ENCODE data around the gene CADM4.
"Not testable (repeated sequence)": the region's sequence is repeated elsewhere in the genome, so short reads cannot be mapped to it uniquely, and the experiment has no call there.

Gene CADM4

DNA sequence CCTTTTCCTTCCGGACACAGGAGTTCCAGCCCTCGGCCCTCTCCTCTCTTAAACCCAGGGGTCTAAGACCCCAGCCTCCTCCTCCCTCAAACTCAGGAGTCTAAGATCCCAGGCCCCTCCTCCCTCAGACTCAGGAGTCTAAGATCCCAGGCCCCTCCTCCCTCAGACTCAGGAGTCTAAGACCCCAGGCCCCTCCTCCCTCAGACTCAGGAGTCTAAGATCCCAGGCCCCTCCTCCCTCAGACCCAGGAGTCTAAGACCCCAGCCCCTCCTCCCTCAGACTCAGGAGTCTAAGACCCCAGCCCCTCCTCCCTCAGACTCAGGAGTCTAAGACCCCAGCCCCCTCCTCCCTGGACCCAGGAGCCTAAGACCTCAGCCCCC is 4.1 kb downstream of the CADM4 start:
- in situ Hi-C loops (cut with MboI; ENCODE audit: low sequenced_read_pairs) = not testable (repeated sequence)

DNA sequence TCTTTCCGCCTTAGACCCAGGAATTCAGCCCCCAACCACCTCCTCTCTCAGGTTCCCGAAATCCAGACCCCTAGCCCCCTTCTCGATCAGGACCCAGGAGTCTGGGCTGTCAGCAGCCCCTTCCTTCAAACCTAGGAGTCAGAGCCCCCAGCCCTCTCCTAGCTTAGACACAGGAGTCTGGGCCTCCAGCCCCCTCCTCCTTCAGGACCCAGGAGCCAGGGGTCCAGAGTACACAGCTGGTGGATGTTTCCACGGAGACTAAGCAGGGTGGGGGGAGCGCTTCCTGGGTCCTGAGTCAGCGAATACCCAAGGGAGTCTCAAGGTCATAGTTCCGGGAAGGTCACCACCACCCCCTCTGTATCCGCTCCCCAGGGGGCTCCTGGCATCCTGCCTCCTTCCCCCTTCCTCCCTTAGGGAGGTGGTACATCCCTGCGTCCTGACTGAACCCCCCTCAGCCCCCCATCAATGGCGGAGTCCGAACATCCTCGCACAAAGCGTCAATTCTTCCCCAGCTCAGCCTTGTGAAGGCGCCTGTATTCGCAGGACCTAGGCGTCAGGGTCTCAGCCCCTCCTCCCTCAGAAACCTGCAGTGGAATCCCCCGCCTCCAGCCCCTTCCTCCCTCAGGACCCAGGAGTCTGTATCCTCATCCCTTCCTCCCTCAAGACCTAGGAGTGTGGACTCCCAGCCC is 4.6 kb downstream of the CADM4 start:
- in situ Hi-C loops (cut with MboI; ENCODE audit: low sequenced_read_pairs) = no loop called here

DNA sequence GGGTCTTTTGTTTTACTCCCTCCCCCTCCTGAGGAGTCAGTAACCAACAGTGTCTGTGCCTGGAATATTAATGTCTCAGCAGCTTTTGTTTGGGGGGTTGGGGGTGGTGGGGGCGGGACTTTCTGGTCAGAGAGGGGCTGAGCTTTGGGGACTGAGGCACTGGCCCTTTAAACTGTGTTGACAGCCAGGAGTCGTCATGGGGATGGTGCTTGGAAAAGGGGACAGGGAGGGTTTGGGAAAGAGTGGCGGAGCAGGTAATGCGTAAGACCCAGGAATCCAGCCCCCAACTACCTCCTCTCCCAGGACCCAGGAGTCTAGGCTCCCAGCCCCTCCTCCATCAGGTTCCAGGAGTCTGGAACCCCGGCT is 5.2 kb downstream of the CADM4 start:
- in situ Hi-C loops (cut with MboI; ENCODE audit: low sequenced_read_pairs) = no loop called here

DNA sequence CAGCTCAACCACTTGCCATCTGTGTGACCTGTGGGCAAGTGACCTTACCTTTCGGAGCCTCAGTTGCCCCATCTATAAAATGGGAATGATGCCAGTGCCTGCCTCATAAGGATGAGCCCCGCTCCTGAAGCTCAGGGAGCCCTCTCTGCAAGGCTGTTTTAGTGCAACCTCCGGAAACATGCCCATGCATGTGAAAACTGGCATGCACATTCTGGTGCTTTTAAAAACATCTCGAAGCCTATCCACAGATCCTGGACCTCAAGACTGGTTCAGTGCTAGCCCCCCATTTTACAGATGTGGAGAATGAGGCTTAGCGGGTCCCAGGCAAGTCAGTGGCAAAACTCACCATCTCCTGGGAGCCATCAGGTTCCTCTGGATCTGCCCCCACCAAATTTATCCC is 5.6 kb downstream of the CADM4 start:
- in situ Hi-C loops (cut with MboI; ENCODE audit: low sequenced_read_pairs) = no loop called here

DNA sequence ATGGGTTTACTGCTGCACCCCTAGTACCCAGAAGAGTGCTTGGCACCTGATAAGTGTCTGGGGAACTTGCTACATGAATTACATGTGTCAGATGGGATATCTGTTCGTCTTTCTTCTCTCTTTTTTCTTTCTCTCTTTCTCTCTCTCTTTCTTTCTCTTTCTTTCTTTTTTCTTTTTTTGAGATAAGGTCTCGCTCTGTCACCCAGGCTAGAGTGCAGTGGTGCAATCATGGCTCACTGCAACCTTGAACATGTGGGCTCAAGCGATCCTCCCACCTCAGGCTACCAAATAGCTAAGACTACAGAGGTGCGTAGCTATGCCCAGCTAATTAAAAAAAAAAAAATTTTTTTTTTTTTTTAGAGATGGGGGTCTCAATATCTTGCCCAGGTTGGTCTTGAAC is 6.1 kb downstream of the CADM4 start:
- in situ Hi-C loops (cut with MboI; ENCODE audit: low sequenced_read_pairs) = no loop called here

DNA sequence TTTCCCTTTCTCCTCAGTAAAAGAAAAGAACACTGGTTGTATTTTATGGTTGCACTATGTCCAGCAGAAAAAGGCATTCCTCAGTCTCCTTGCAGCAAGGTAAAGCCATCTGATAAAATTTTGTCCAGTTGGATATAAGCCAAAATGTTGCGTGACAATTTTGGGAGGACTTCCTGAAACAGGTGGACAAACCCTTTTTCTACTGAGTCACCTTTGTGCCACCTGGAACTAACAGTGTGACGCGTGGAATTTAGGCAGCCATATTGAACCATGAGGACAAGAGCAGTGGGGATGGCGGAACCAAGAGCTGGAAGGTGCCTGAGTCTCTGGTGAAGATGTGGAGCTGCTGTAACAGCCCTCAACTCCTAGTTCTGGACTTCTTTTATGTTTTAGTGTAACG is 8.2 kb downstream of the CADM4 start:
- in situ Hi-C loops (cut with MboI; ENCODE audit: low sequenced_read_pairs) = no loop called here

DNA sequence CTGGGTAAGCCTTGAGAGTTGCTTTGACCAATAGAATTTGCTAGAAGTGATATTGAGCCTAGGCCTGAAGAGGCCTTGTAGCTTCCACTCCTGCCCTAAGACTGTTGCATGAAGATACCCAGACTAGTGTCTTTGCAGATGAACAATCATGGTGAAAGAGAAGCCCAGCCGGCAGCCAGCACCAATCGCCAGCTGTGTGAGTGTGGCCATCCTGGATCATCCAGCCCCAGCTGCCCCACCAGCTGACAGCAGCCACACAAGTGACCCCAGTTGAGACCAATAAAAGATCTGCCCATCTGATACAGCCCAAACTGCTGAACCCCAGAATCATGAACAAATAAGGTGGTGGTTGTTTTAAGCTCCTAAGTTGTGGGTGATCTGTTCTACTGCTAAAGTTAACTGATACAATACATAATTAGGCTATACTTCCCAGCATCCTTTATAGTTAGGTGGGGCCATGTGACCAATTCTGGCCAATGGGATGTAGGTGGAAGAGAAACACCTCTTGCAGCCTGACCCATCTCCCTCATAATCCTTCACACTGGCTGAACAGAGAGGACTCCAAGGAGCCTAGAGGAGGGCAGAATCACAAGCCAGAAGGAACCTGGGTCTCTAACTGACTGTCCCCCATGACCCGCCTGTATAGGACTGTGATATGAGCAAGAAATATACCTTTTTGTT is 10.9 kb downstream of the CADM4 start:
- in situ Hi-C loops (cut with MboI; ENCODE audit: low sequenced_read_pairs) = no loop called here

DNA sequence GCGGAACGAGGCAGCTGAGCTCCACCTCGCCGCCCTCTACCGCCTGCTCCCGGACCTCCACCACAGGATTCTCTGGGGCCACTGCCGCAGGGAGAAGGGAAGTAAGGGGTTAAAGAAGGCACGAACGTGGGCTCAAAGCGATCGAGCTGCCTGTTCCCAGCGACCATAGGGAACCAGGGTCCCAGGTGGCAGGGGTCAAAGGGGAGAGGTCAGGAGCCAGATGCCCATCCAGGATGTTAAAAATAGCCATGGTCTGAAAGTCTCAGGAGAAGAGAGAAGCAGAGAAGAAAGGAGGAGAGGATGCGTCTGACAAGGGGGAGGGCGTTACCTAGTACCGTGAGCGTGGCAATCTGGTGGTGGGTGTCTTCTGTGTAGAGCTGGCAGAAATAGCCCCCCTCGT is 12.8 kb downstream of the CADM4 start:
- in situ Hi-C loops (cut with MboI; ENCODE audit: low sequenced_read_pairs) = no loop called here

DNA sequence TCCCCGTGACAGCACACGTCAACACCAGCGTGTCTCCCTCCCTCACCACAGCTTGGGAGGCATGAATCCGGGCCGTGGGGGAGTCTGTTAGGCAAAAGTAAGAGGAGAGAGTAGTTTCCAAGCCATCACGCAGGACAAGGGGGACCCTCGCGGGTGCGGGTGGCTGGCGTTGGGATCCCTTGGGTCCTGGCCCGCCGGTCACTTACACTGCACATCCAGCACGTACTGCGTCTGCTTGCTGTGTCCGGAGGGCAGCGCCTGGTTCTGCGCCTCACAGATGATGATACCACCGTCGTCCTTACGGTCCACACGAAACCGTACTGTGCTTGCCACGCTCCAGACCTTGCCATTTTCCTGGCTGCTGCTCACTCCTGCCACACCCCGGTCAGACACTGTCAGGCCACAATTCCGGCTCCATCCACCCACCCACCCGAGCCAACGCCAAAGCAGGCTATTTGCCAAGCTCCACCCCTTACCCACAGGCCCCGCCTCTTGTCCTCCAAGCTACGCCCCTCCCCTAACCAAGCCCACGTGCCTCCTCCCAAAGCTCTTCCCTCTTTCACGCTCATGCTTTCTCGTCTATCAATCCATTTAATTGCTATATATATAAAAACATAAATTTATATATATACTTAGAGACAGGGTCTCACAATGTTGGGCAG is 13.6 kb downstream of the CADM4 start:
- in situ Hi-C loops (cut with MboI; ENCODE audit: low sequenced_read_pairs) = no loop called here

DNA sequence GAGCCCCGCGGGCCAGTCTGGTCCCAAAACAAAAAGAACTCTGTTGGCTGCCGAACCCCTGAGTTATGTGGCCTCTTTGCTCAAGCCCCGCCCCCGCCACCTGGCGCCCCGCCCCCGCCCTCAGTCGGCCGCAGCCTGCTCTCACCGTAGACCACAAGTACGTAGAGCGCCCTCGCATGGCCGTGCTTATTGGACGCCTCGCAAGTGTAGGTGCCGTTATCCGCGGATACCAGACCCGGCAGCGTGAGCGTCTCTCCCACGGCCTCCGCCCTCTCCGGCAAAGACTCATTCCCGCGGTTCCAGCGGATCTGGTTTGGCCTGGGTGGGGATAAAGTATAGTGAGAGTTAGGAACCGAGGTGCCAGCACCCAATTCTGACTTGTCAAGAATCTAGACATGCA is 14.7 kb downstream of the CADM4 start:
- in situ Hi-C loops (cut with MboI; ENCODE audit: low sequenced_read_pairs) = no loop called here

DNA sequence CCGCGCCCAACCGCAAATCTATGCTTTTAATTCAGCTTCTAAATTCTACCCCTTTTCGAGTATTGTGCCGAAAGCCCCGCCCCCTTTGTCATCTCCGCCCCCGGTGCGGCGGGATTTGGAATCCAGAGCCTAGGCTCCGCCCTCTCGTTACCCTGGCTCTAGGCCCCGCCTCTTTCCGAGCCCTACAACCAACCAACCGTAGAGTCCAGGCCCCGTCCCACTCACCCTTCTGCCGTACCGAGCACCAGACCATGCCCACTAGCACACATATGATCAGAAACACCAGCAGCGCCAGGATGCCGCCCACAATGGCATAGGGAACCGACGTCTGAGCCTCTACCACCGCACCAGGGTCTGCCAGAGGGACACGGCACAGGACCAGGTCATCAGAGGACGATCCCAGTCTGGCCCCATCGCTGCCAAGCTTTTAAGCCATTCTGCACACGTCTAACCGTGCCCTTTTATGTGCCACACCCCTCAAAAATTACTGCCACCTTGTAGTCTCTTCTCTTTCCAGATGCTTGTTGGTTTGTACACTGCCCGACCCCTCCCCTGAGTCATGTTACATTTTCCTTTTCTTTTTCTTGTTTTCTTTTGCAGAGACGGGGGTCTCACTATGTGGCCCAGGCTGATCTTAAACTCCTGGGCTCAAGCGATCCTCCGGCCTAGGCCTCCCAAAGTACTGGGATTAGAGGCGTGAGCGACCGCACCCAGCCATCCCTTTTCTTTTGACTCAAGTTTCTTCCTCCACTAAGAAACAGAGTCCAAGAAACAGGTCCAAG is 15.6 kb downstream of the CADM4 start:
- in situ Hi-C loops (cut with MboI; ENCODE audit: low sequenced_read_pairs) = no loop called here

DNA sequence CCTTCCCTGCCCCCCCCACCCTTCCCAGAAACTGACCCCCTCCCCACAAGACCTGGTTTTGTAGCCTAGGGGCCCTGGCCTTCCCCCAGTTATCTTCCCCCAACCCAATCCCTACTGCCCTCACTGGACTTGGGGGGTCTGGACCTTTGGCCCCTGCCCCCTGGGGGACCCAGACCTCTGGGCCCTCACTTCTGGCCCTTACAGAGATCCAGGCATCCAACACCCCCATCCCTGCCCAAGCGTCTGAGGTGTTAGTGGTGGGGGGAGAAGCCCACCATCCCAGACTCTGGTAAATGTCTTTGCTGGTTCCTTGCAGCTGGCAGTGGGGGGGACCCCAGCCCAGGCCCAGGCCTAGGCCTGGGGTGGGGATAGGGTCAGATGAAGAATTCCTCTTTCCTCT is 16.7 kb downstream of the CADM4 start:
- in situ Hi-C loops (cut with MboI; ENCODE audit: low sequenced_read_pairs) = no loop called here

DNA sequence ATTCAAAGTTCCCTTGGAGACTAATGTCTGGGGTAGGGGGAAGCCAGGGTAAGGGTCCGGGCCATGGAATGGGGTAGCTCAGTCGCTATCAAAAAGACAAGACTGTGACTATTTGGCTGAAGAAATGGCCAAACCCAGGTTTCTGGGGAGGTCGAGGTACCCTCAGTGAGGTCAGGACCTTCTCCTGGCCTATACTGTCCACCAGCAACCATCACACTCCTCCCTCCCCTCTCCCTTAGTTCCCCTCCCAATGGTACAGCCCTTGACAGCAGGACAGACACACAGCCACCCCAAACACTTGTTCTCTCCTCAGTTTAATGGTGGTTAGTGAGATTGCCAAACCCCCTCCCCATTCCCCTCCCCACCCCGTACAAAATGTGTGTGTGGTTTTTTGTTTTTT is 17.6 kb downstream of the CADM4 start:
- in situ Hi-C loops (cut with MboI; ENCODE audit: low sequenced_read_pairs) = no loop called here

DNA sequence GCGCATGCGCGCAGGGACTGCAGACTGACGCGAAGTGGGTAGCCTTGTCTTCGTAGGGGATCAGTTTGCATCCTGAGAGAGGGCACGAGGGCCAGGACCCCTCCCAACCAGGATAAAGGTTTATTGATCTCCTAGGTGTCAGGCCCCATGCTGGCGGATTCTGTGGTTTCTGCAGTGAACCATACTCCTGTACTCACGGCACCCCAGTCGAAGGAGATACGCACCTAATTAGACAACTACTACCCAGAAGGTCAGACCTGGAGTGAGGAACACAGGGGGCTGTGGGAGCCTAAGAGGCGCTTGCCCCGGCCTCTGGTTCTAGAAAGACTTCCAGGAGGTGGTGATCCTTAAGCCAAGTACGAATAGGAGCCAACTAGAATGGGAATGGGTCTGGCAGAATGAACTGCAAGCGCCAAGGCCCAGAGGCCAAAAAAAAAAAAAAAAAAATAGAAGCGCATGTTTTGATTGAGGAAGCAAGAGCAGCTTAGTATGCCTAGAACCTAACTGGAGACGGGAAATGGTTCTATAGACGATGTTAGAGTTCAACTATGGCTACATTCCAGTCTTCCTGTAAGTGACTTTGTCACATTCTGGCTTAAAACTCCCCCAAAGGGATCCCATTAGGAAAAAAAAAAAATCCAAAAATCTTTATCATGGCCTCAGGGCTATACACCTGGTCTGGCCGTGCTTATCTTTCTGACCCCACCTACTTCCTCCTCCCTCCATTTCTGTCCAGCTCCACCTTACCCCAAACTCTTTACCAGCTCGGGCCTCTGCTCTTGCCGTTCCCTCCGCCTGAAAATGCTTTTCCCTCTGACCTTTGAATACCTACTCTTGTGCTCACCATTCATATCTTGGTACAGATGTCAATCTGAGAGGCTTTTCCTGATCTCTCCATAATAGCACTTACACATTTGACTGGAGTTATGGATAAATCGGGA is 19.3 kb downstream of the CADM4 start:
- in situ Hi-C loops (cut with MboI; ENCODE audit: low sequenced_read_pairs) = no loop called here

DNA sequence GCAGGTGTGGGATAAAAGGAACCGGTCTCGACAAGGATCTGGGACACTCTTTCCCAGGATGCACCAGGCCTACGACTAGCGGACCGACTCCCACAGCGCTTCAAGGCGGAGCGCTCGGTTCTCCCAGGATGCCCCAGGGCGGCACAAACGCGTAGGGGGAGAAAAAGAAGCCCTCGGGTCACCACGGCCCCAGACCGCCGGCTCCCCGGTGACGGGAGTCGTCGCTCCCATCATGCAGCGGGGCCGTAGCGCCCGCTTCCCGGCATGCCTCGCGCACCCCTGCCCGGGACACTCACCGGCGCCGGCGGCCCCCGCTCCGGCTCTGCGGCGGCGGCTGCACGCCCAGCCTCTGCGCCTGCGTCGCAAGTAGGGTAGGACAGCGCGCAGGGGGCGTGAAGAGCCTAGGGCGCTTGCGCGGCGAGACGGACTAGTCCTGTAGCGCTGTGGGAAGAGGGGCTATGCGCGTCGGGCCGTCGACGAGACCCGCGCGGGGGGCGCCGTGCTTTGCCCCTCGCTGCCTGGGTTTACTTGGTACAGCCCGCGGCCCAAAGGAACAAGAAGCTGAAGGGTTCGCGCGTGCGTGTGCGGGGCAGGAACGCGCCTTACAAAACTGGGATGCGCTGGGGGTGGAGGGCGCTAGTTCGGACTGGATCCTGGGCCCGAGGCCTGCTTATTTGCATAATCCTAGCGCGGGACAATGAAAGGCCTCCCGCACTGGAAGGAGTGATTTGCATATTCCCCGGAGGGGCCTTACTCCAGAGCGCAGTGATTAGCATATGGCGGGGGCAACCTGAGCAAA is 20.2 kb downstream of the CADM4 start, which contains the start of gene ZNF428:
ZNF428 (minus strand) TSS at position 368 of the 799 bp plus-strand sequence. CDS start 5,325 bp downstream, outside the sequence.
- in situ Hi-C loops (cut with MboI; ENCODE audit: low sequenced_read_pairs) = no loop called here

DNA sequence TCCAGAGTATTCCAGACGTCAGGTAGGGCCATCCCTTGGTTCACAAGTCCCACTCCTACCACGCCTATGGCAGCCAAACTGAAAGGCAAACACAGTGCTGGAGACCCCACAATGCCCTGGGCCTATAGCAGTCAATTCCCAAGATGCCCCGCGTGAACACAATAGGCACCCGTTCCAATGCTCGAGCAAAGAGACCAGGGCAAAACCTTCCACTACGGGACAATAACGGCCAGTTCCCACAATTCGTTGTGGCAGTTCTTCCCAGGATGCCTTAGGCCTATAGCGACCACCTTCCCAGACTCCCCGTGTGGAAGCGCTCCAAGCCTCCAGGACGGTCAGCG is 20.8 kb downstream of the CADM4 start:
- in situ Hi-C loops (cut with MboI; ENCODE audit: low sequenced_read_pairs) = no loop called here

DNA sequence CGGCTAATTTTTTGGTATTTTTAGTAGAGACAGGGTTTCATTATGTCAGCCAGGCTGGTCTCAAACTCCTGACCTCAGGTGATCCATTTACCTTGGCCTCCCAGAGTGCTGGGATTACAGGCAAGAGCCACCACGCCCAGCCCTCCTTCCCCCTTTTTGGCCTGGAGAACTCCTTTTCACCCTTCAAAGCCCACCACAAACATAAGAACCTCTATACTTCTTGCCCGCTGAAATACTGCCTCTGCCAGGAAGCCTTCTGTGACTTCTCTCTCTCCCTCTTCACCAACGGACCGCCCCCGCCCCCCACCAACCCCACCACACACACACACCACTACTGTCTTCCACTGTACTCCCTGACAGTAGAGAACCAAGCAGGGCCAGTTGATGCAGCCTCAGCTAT is 22.7 kb downstream of the CADM4 start:
- in situ Hi-C loops (cut with MboI; ENCODE audit: low sequenced_read_pairs) = no loop called here

DNA sequence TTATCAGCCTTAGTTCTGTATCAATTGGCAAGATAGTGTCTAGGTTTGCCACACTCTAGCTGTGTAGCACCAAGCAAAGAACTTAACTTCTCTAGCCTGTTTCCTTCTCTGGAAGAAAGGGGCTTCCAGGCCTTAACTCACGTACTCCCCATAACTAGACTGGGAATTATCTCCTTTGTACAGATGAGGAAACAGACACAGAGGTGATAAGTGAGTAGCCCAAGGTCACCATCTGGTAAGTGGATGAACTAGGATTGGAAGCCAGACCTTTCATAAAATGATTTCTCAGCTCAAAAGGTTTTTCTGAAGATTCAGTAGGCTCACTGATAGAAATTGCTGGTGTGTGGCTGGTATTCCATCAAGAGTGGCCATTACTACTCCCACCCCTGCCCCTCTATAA is 23.3 kb downstream of the CADM4 start:
- in situ Hi-C loops (cut with MboI; ENCODE audit: low sequenced_read_pairs) = no loop called here

DNA sequence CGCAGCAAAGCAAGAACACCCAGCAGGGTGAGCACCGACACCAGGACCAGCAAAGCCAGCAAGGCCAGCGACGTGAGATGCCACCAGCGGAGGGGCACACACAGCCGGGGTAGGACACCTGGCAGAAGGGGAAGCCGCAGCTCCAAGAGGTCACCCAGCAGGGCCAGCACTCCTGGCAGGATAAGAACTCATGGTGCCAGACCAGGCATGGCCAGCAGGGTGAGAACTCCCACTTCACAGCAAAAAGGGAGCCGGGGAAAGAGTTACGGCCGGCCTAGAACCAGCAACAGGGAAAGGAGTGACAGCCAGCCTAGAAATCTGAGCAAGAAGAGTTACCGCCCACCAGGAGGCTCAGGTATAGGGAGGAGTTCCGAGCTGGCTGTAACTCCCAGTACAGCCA is 27.3 kb downstream of the CADM4 start:
- in situ Hi-C loops (cut with MboI; ENCODE audit: low sequenced_read_pairs) = no loop called here

DNA sequence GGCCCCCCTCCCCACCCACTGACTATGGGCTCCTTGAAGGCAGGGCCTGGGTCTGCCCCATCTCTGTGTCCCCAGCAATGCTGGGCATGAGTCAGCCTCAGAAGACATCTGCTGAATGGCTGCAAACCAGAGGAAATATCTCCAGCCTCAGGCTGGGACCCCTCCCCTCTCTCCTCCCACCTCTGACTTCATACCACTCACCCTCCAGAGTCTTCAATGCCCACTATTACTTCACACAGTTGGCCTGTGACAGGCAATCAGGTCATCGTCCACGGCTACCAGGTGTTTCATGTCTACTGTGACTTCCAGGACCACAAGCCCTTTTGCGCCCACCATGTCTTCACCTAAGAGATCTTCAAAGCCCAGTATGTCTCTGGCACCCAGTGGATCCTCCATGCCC is 27.9 kb downstream of the CADM4 start, which contains the start of gene SRRM5:
SRRM5 (plus strand) TSS at position 301 of the 400 bp plus-strand sequence; CDS start at position 335, 34 bp downstream.
- in situ Hi-C loops (cut with MboI; ENCODE audit: low sequenced_read_pairs) = no loop called here

Measured in HL-60/S4 treated with phorbol 12-myristate 13-acetate at 8.2 ng/mL for 4 days and 3 days (cell line).